ENCODE data around the gene A3GALT2.
"Not testable (repeated sequence)": the region's sequence is repeated elsewhere in the genome, so short reads cannot be mapped to it uniquely, and the experiment has no call there.

Gene A3GALT2

GRCh38 chr1:33314416-33314815, 6.5 kb downstream of the A3GALT2 start:
- no peak for DNase-seq (ENCODE audit: low read depth)

- no peak for DNase-seq (ENCODE audit: low read depth)
Observed at GRCh38 chr1:33312413-33312749, 8.5 kb downstream of the A3GALT2 start.

GRCh38 chr1:33311706-33312412, 9.0 kb downstream of the A3GALT2 start:
- no peak for DNase-seq (ENCODE audit: low read depth)

- DNase-seq (ENCODE audit: low read depth) = no peak
Observed at GRCh38 chr1:33310702-33311101, 10.2 kb downstream of the A3GALT2 start.

GRCh38 chr1:33309351-33309750, 11.5 kb downstream of the A3GALT2 start:
- DNase-seq (ENCODE audit: low read depth) = not testable (repeated sequence)

GRCh38 chr1:33307494-33307864, 13.4 kb downstream of the A3GALT2 start:
- DNase-seq (ENCODE audit: low read depth) = no peak

- DNase-seq (ENCODE audit: low read depth) = no peak
Observed at GRCh38 chr1:33306653-33307493, 14.0 kb downstream of the A3GALT2 start.

- no peak for DNase-seq (ENCODE audit: low read depth)
Observed at GRCh38 chr1:33305816-33306652, 14.9 kb downstream of the A3GALT2 start.

- DNase-seq (ENCODE audit: low read depth) = no peak
Observed at GRCh38 chr1:33305016-33305415, 15.9 kb downstream of the A3GALT2 start.

- no peak for DNase-seq (ENCODE audit: low read depth)
Observed at GRCh38 chr1:33302325-33302724, 18.6 kb downstream of the A3GALT2 start.

GRCh38 chr1:33301273-33301984, 19.5 kb downstream of the A3GALT2 start:
- DNase-seq (ENCODE audit: low read depth) = no peak

GRCh38 chr1:33300673-33301072, 20.2 kb downstream of the A3GALT2 start:
- DNase-seq (ENCODE audit: low read depth) = no peak

- no peak for DNase-seq (ENCODE audit: low read depth)
Observed at GRCh38 chr1:33299461-33300155, 21.3 kb downstream of the A3GALT2 start.

GRCh38 chr1:33298623-33299277, 22.1 kb downstream of the A3GALT2 start:
- DNase-seq (ENCODE audit: low read depth) = no peak

GRCh38 chr1:33297911-33298622, 22.8 kb downstream of the A3GALT2 start:
- no peak for DNase-seq (ENCODE audit: low read depth)

- no peak for DNase-seq (ENCODE audit: low read depth)
Observed at GRCh38 chr1:33296824-33297223, 24.1 kb downstream of the A3GALT2 start.

- no peak for DNase-seq (ENCODE audit: low read depth)
Observed at GRCh38 chr1:33296082-33296458, 24.8 kb downstream of the A3GALT2 start.

GRCh38 chr1:33295450-33296081, 25.3 kb downstream of the A3GALT2 start:
- peak; percentile 77 for DNase-seq (ENCODE audit: low read depth)

GRCh38 chr1:33295023-33295422, 25.9 kb downstream of the A3GALT2 start:
- no peak for DNase-seq (ENCODE audit: low read depth)

Data from T follicular helper cell (primary cell).